D721Med (cell line): ENCODE results near the gene C3orf38.
"Not testable (repeated sequence)": the region's sequence is repeated elsewhere in the genome, so short reads cannot be mapped to it uniquely, and the experiment has no call there.

Source experiments
- DNase-seq: peaks from one replicate; pipeline ENCODE4 v3.0.0; 2011; ENCODE audit warnings: low spot score; ENCODE audit not compliant: insufficient read length
- FAIRE-seq: peaks from 2 replicates; lab custom pipeline; 2011; peaks lifted over from hg19 to GRCh38; lab: Jason Lieb, UNC
- CTCF ChIP-seq: IDR thresholded peaks from 2 replicates; pipeline ENCODE4 v1.5.1; 2012; ENCODE audit warnings: mild to moderate bottlenecking, control low read depth; ENCODE audit not compliant: insufficient read depth; ENCODE audit errors: missing control alignments

Gene C3orf38

GRCh38 chr3:88151358-88151757 lies 1.6 kb downstream of the C3orf38 start:
- no peak for TF ChIP-seq CTCF
- FAIRE-seq (no peak), DNase-seq (no peak)

- TF ChIP-seq CTCF: no peak
- FAIRE-seq: no peak
- DNase-seq: no peak
Measured at GRCh38 chr3:88152841-88153240, 3.1 kb downstream of the C3orf38 start.

GRCh38 chr3:88166419-88166971 lies 16.7 kb downstream of the C3orf38 start:
- no peak for DNase-seq
- no peak for TF ChIP-seq CTCF
- FAIRE-seq: no peak

- no peak for DNase-seq
- TF ChIP-seq CTCF: no peak
- no peak for FAIRE-seq
Measured at GRCh38 chr3:88167173-88167572, 17.4 kb downstream of the C3orf38 start.

- TF ChIP-seq CTCF: no peak
- FAIRE-seq: no peak
- DNase-seq: no peak
Measured at GRCh38 chr3:88167704-88168103, 17.9 kb downstream of the C3orf38 start.

- DNase-seq (no peak), FAIRE-seq (no peak)
- TF ChIP-seq CTCF: no peak
Measured at GRCh38 chr3:88168171-88168570, 18.4 kb downstream of the C3orf38 start.

- DNase-seq (no peak), FAIRE-seq (no peak)
- peak; percentile 51 for TF ChIP-seq CTCF
Measured at GRCh38 chr3:88180398-88180999, 30.7 kb downstream of the C3orf38 start.

GRCh38 chr3:88182165-88182918 lies 32.6 kb downstream of the C3orf38 start:
- FAIRE-seq, DNase-seq: not testable (repeated sequence)
